PC-3 (cell line): ENCODE results near the gene ARHGEF7.

Experiments
- CTCF ChIP-seq: fragments of 300-600 bp; sonication (generic); conservative IDR thresholded peaks from 2 replicates; pipeline ENCODE4 v1.5.1; 2017; ENCODE audit warnings: antibody characterized with exemption, low read depth, mild to moderate bottlenecking, low read length
- EZH2 ChIP-seq: fragments of 300-600 bp; sonication (generic); IDR thresholded peaks from one replicate; pipeline ENCODE4 v1.6.1; 2017; ENCODE audit warnings: antibody characterized with exemption, mild to moderate bottlenecking, low read length; ENCODE audit not compliant: unreplicated experiment
- EZH2phosphoT487 ChIP-seq: fragments of 300-600 bp; sonication (generic); IDR thresholded peaks from 2 replicates; pipeline ENCODE4 v1.6.1; 2018; ENCODE audit warnings: mild to moderate bottlenecking, antibody characterized with exemption, low read length, borderline replicate concordance

GRCh38 chr13:111258637-111259036 is 143.5 kb downstream of the ARHGEF7 start:
- TF ChIP-seq CTCF (no peak), EZH2phosphoT487 (no peak), EZH2 (no peak)
